ENCODE results near the gene ATL3. TPM values are rescaled to one million over a fixed set of nuclear protein-coding genes. Genes with fewer than 3 reads are reported as not detected.
"Not testable (repeated sequence)": the region's sequence is repeated elsewhere in the genome, so short reads cannot be mapped to it uniquely, and the experiment has no call there.

The ATL3 gene
- total RNA-seq, 1 donor from 2014 or later, result 9.4 TPM

- Mint-ChIP-seq H3K9me3 (ENCODE audit: low read depth) (no peaks in the 10 kb centered on the region), H3K4me3 (ENCODE audit: low read depth) (no peak overlapping the region), H3K36me3 (ENCODE audit: insufficient read depth) (peaks cover 11% of the 10 kb centered on the region), H3K4me1 (ENCODE audit: low read depth) (no peaks in the 10 kb centered on the region), H3K27me3 (no peaks in the 10 kb centered on the region), H3K27ac (no peak overlapping the region)
- DNase-seq (ENCODE audit: low spot score, unreplicated experiment), result no peak
- TF ChIP-seq CTCF (IDR thresholded peaks at IDR 0.05; ENCODE audit: unreplicated experiment), result no peak
Observed at GRCh38 chr11:63652671-63653070, 18.5 kb downstream of the ATL3 start.

DNA sequence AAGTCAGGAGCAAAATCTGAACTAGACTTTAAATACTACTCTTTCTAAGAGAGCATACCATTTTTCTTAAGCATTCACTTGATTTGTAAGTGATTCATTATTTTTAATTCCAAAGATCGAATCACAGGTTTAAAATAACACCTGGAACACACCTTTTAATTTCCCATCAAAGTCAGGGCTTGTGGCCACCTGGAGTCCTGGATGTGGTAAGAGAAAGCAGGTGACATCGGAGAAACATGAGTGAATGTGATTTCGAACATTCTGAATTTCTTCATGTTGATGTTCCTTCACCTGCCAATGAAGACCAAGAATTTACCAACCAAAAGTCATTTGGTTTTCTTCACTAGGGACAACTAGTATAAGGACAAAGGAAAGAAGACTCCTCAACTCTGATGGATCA is 28.0 kb downstream of the ATL3 start:
- Mint-ChIP-seq H3K9me3 (ENCODE audit: low read depth) (no peaks in the 10 kb centered on the region), H3K27ac (no peak overlapping the region), H3K36me3 (ENCODE audit: insufficient read depth) (peaks cover 8% of the 10 kb centered on the region), H3K27me3 (no peaks in the 10 kb centered on the region), H3K4me3 (ENCODE audit: low read depth) (no peak overlapping the region), H3K4me1 (ENCODE audit: low read depth) (no peaks in the 10 kb centered on the region)
- DNase-seq (ENCODE audit: low spot score, unreplicated experiment), result no peak
- no peak for TF ChIP-seq CTCF (IDR thresholded peaks at IDR 0.05; ENCODE audit: unreplicated experiment)

DNA sequence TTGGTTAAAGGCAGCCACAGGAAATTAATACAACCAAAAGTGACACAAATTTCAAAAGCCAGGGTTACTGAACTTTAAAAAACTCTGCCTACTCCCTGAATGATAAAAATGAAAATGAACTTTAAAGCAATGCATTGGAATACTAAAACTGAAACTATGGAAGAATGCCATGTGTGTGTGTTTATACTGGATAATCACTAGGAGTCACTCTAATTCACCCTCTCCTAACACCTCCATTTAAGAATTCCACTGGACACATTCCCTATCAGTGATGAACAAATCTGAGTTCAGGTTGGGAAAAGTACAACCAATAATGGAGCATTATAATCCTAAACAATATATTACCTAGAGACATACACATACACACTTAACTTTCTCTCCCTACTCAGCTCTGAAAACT is 29.4 kb downstream of the ATL3 start:
- H3K4me1 Mint-ChIP-seq (ENCODE audit: low read depth), result no peaks in the 10 kb centered on the region
- no peak for DNase-seq (ENCODE audit: low spot score, unreplicated experiment)
- H3K27ac Mint-ChIP-seq, result no peak overlapping the region
- H3K9me3 Mint-ChIP-seq (ENCODE audit: low read depth), result no peaks in the 10 kb centered on the region
- no peaks in the 10 kb centered on the region for H3K27me3 Mint-ChIP-seq
- no peak overlapping the region for H3K4me3 Mint-ChIP-seq (ENCODE audit: low read depth)
- no peak for TF ChIP-seq CTCF (IDR thresholded peaks at IDR 0.05; ENCODE audit: unreplicated experiment)
- peaks cover 6% of the 10 kb centered on the region for H3K36me3 Mint-ChIP-seq (ENCODE audit: insufficient read depth)

GRCh38 chr11:63639199-63639832 is 31.9 kb downstream of the ATL3 start:
- peaks cover 9% of the 10 kb centered on the region for H3K36me3 Mint-ChIP-seq (ENCODE audit: insufficient read depth)
- DNase-seq (ENCODE audit: low spot score, unreplicated experiment), result no peak
- no peak overlapping the region for H3K27ac Mint-ChIP-seq
- H3K4me1 Mint-ChIP-seq (ENCODE audit: low read depth), result peaks cover 3% of the 10 kb centered on the region
- no peaks in the 10 kb centered on the region for H3K9me3 Mint-ChIP-seq (ENCODE audit: low read depth)
- H3K27me3 Mint-ChIP-seq, result no peaks in the 10 kb centered on the region
- TF ChIP-seq CTCF (IDR thresholded peaks at IDR 0.05; ENCODE audit: unreplicated experiment), result peak; percentile 58
- no peak overlapping the region for H3K4me3 Mint-ChIP-seq (ENCODE audit: low read depth)

DNA sequence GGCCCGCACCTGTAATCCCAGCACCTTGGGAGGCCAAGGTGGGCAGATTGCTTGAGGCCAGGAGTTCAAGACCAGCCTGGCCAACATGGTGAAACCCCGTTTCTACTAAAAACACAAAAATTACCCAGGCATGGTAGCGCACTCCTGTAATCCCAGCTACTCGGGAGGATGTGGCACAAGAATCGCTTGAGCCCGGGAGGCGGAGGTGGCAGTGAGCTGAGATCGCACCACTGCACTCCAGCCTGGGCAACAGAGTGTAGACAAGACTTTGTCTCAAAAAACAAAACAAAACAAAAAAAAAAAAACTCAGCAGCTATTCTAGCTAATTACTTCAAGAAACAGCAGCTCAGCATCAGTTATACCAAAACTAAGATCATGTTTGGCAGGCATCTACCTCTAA is 32.7 kb downstream of the ATL3 start:
- not testable (repeated sequence) for H3K36me3 Mint-ChIP-seq (ENCODE audit: insufficient read depth); H3K4me1 Mint-ChIP-seq (ENCODE audit: low read depth); H3K27me3 Mint-ChIP-seq; H3K4me3 Mint-ChIP-seq (ENCODE audit: low read depth); DNase-seq (ENCODE audit: low spot score, unreplicated experiment); H3K9me3 Mint-ChIP-seq (ENCODE audit: low read depth); H3K27ac Mint-ChIP-seq

GRCh38 chr11:63635762-63636465 is 35.3 kb downstream of the ATL3 start:
- H3K27ac Mint-ChIP-seq, result no peak overlapping the region

More at GRCh38 chr11:63635762-63636465, 35.3 kb downstream of the ATL3 start:
- DNase-seq (ENCODE audit: low spot score, unreplicated experiment), result peak; percentile 63
- Mint-ChIP-seq H3K4me3 (ENCODE audit: low read depth) (no peak overlapping the region), H3K27me3 (no peaks in the 10 kb centered on the region), H3K4me1 (ENCODE audit: low read depth) (peaks cover 10% of the 10 kb centered on the region), H3K9me3 (ENCODE audit: low read depth) (peaks cover 6% of the 10 kb centered on the region), H3K36me3 (ENCODE audit: insufficient read depth) (peaks cover 14% of the 10 kb centered on the region)
- peak; percentile 95 for TF ChIP-seq CTCF (IDR thresholded peaks at IDR 0.05; ENCODE audit: unreplicated experiment)

Measured in progenitor cell of endocrine pancreas (in vitro differentiated cells).